ENCODE data around the gene B3GALT4. TPM values are rescaled to one million over a fixed set of nuclear protein-coding genes. Genes with fewer than 3 reads are reported as not detected.

B3GALT4 gene
- total and polyA plus RNA-seq, 2 of the 13 experiments (the other 11 are each of a cell fraction or from before 2014, with no cell fraction given), result 0.04 to 0.27 TPM

- Histone ChIP-seq H3K4me1 (ENCODE audit: insufficient read depth, low read length) (peaks cover 22% of the 10 kb centered on the region), H3K79me2 (ENCODE audit: insufficient read depth, low read length) (peaks cover 27% of the 10 kb centered on the region), H3K27me3 (ENCODE audit: control insufficient read depth in 1 of 2, insufficient read depth in 2 of 2, low read length in 2 of 2) (no peaks in the 10 kb centered on the region; a peak in 1 of 5 replicates), H4K20me1 (ENCODE audit: insufficient read depth, low read length) (no peaks in the 10 kb centered on the region), H3K4me2 (ENCODE audit: low read depth, low read length) (peak overlapping the region; percentile 99), H2AFZ (ENCODE audit: low read length) (no peak overlapping the region), H3K9me3 (ENCODE audit: low read length) (no peaks in the 10 kb centered on the region), H3K4me3 (replicated peaks in 1 of 3; ENCODE audit: insufficient read depth in 1 of 3, low read depth in 2 of 3, low read length in 3 of 3) (peak overlapping the region; percentile 73 to 96 (median 94)), H3K36me3 (replicated peaks in 1 of 2; ENCODE audit: control insufficient read depth in 1 of 2, insufficient read depth in 2 of 2, low read length in 2 of 2) (peaks cover 14 to 42% of the 10 kb centered on the region in 2 experiments), H3K27ac (ENCODE audit: extremely low read length, insufficient read depth, low read length) (peak overlapping the region; percentile 56), H3K9ac (ENCODE audit: insufficient read depth, low read depth, low read length) (peak overlapping the region; percentile 92)
- intact Hi-C loops (cut with micrococcal nuclease; ENCODE audit: unreplicated experiment), result no loop called here
- no TSS peak for BruUV-seq (replicated peaks)
- DNase-seq (ENCODE audit: low spot score), result no peak
- ChIA-PET POLR2A (interaction anchor here (0.7 to 3.4 kb wide), 5 partner anchors 9 to 42 kb away, joined by 3 to 34 read pairs (median 14); partner anchors contain the start of genes B3GALT4, RGL2, RPS18 and VPS52), CTCF (ENCODE audit: low intra/inter-chr PET ratio, low total read pairs) (interaction anchor here (1.4 kb wide), 1 partner anchor 9 kb away, joined by 3 read pairs; no protein-coding TSS in a partner anchor)
- in situ Hi-C loops (cut with HindIII; ENCODE audit: extremely low pct_ligation_motif_present, low pct_unique_long_range_greater_than_20kb), result loop anchor here (25.0 kb wide), 1 partner anchor 122 kb away; the partner anchor contains the start of genes CUTA, PHF1 and SYNGAP1
- FAIRE-seq, result no peak
- no peak for ATAC-seq
- WGBS (ENCODE audit: low lambda C conversion rate), result 80% methylated on average over 7 of the region's 7 CpGs
- TF ChIP-seq SMYD3 (CRISPR knock-in tag; IDR thresholded peaks at IDR 0.05) (no peak), ZNF101 (CRISPR knock-in tag; IDR thresholded peaks at IDR 0.05; ENCODE audit: borderline replicate concordance, low read depth) (no peak), FLYWCH1 (CRISPR knock-in tag; IDR thresholded peaks at IDR 0.05) (no peak), BCLAF1 (IDR thresholded peaks at IDR 0.05) (no peak), HNF4G (IDR thresholded peaks at IDR 0.05; ENCODE audit: borderline replicate concordance, low read depth, low read length) (no peak), HNF4G (CRISPR knock-in tag; IDR thresholded peaks at IDR 0.05; ENCODE audit: borderline replicate concordance, low read depth) (no peak), ZNF563 (CRISPR knock-in tag; IDR thresholded peaks at IDR 0.05) (no peak), LCORL (IDR thresholded peaks at IDR 0.05) (no peak), LCORL (CRISPR knock-in tag; IDR thresholded peaks at IDR 0.05) (no peak), NR3C1 (CRISPR knock-in tag; IDR thresholded peaks at IDR 0.05) (no peak), ZNF441 (CRISPR knock-in tag; IDR thresholded peaks at IDR 0.05; ENCODE audit: borderline replicate concordance) (no peak), PATZ1 (CRISPR knock-in tag; IDR thresholded peaks at IDR 0.05) (no peak), RFXAP (CRISPR knock-in tag; IDR thresholded peaks at IDR 0.05; ENCODE audit: borderline replicate concordance) (no peak), ZHX2 (IDR thresholded peaks at IDR 0.05; ENCODE audit: low read depth) (no peak), ZHX2 (CRISPR knock-in tag; IDR thresholded peaks at IDR 0.05; ENCODE audit: borderline replicate concordance) (no peak)
These were observed 13.5 kb downstream of the B3GALT4 start for GRCh38 chr6:33290459-33290858.
